Parathyroid adenoma (tissue), 2 donors: ENCODE measurements around the gene OR51A2.

ENCODE experiments used
- H2AFZ ChIP-seq: fragments of 300-600 bp; sonication (generic); one replicate; pipeline ENCODE4 v1.7.0; 2017; ENCODE audit warnings: antibody characterized with exemption, mild to moderate bottlenecking
- H3K27ac ChIP-seq: fragments of 300-600 bp; sonication (generic); one replicate; pipeline ENCODE4 v1.7.0; 2017
- H3K27me3 ChIP-seq: fragments of 300-600 bp; sonication (generic); one replicate; pipeline ENCODE4 v1.7.0; 2017; ENCODE audit warnings: low read length; ENCODE audit not compliant: control insufficient read depth, insufficient read depth
- H3K36me3 ChIP-seq: fragments of 300-600 bp; sonication (generic); one replicate; pipeline ENCODE4 v1.7.0; 2017; ENCODE audit warnings: low read length; ENCODE audit not compliant: control insufficient read depth, insufficient read depth
- H3K4me1 ChIP-seq: fragments of 300-600 bp; sonication (generic); one replicate; pipeline ENCODE4 v1.7.0; 2017; ENCODE audit warnings: control low read depth
- H3K4me2 ChIP-seq: fragments of 300-600 bp; sonication (generic); one replicate; pipeline ENCODE4 v1.7.0; 2017; ENCODE audit warnings: low read length
- H3K4me3 ChIP-seq: fragments of 300-600 bp; sonication (generic); one replicate; pipeline ENCODE4 v1.7.0; 2017; ENCODE audit warnings: low read depth, low read length
- H3K79me2 ChIP-seq: fragments of 300-600 bp; sonication (generic); one replicate; pipeline ENCODE4 v1.7.0; 2017; ENCODE audit warnings: control low read depth
- H3K9ac ChIP-seq: fragments of 300-600 bp; sonication (generic); one replicate; pipeline ENCODE4 v1.7.0; 2017; ENCODE audit warnings: mild to moderate bottlenecking
- H3K9me3 ChIP-seq: fragments of 300-600 bp; sonication (generic); one replicate; pipeline ENCODE4 v1.7.0; 2017; ENCODE audit warnings: low read length; ENCODE audit not compliant: control insufficient read depth
- CTCF ChIP-seq: fragments of 300-600 bp; sonication (generic); IDR thresholded peaks from one replicate; pipeline ENCODE4 v1.7.0; 2017; ENCODE audit warnings: antibody characterized with exemption, mild to moderate bottlenecking
- donor health status: primary hyperparathyroidism.

The OR51A2 gene

GRCh38 chr11:4982678-4983077, 27.2 kb upstream of the OR51A2 start:
- no peaks in the 10 kb centered on the region for H3K36me3 ChIP-seq
- H3K9ac ChIP-seq: no peak overlapping the region
- no peak overlapping the region for H3K4me2 ChIP-seq
- H3K9me3 ChIP-seq: no peaks in the 10 kb centered on the region
- H3K27ac ChIP-seq: no peak overlapping the region
- no peak overlapping the region for H2AFZ ChIP-seq
- no peak overlapping the region for H3K4me3 ChIP-seq
- no peak for TF ChIP-seq CTCF
- H3K79me2 ChIP-seq: no peaks in the 10 kb centered on the region
- no peaks in the 10 kb centered on the region for H3K27me3 ChIP-seq
- no peaks in the 10 kb centered on the region for H3K4me1 ChIP-seq

GRCh38 chr11:4979036-4979435, 23.5 kb upstream of the OR51A2 start:
- Histone ChIP-seq H3K9ac (no peak overlapping the region), H3K9me3 (no peaks in the 10 kb centered on the region), H3K36me3 (no peaks in the 10 kb centered on the region), H3K4me2 (no peak overlapping the region), H3K4me3 (no peak overlapping the region), H3K27me3 (no peaks in the 10 kb centered on the region), H3K4me1 (no peaks in the 10 kb centered on the region), H3K27ac (no peak overlapping the region), H2AFZ (no peak overlapping the region), H3K79me2 (no peaks in the 10 kb centered on the region)
- TF ChIP-seq CTCF: no peak

GRCh38 chr11:4975436-4975835, 19.9 kb upstream of the OR51A2 start:
- no peaks in the 10 kb centered on the region for H3K27me3 ChIP-seq
- no peak overlapping the region for H3K27ac ChIP-seq
- no peak overlapping the region for H2AFZ ChIP-seq
- no peaks in the 10 kb centered on the region for H3K36me3 ChIP-seq
- H3K9ac ChIP-seq: no peak overlapping the region
- no peak overlapping the region for H3K4me3 ChIP-seq
- TF ChIP-seq CTCF: no peak
- no peak overlapping the region for H3K4me2 ChIP-seq
- no peaks in the 10 kb centered on the region for H3K4me1 ChIP-seq
- no peaks in the 10 kb centered on the region for H3K9me3 ChIP-seq
- H3K79me2 ChIP-seq: no peaks in the 10 kb centered on the region

- no peak overlapping the region for H2AFZ ChIP-seq
- no peaks in the 10 kb centered on the region for H3K79me2 ChIP-seq
- no peaks in the 10 kb centered on the region for H3K36me3 ChIP-seq
- no peak overlapping the region for H3K27ac ChIP-seq
- no peak overlapping the region for H3K4me2 ChIP-seq
- no peak overlapping the region for H3K9ac ChIP-seq
- no peaks in the 10 kb centered on the region for H3K9me3 ChIP-seq
- no peaks in the 10 kb centered on the region for H3K27me3 ChIP-seq
- TF ChIP-seq CTCF: no peak
- no peak overlapping the region for H3K4me3 ChIP-seq
- no peaks in the 10 kb centered on the region for H3K4me1 ChIP-seq
These were observed 7.3 kb upstream of the OR51A2 start for GRCh38 chr11:4962816-4963215.

- Histone ChIP-seq H2AFZ (no peak overlapping the region), H3K27ac (no peak overlapping the region), H3K9me3 (no peaks in the 10 kb centered on the region), H3K79me2 (no peaks in the 10 kb centered on the region), H3K4me3 (no peak overlapping the region), H3K27me3 (no peaks in the 10 kb centered on the region), H3K4me1 (no peaks in the 10 kb centered on the region), H3K9ac (no peak overlapping the region), H3K36me3 (no peaks in the 10 kb centered on the region), H3K4me2 (no peak overlapping the region)
- TF ChIP-seq CTCF: no peak
These were observed 5.4 kb upstream of the OR51A2 start for GRCh38 chr11:4960877-4961276.
